ENCODE data around the gene RIPOR3. TPM values are rescaled to one million over a fixed set of nuclear protein-coding genes. Genes with fewer than 3 reads are reported as not detected.
A peak's percentile ranks its signal among the peaks of the same experiment; 100 is the strongest.

The RIPOR3 gene
- total RNA-seq, 2 experiments from 2014 or later: 0.53 TPM; not detected in 1

DNA sequence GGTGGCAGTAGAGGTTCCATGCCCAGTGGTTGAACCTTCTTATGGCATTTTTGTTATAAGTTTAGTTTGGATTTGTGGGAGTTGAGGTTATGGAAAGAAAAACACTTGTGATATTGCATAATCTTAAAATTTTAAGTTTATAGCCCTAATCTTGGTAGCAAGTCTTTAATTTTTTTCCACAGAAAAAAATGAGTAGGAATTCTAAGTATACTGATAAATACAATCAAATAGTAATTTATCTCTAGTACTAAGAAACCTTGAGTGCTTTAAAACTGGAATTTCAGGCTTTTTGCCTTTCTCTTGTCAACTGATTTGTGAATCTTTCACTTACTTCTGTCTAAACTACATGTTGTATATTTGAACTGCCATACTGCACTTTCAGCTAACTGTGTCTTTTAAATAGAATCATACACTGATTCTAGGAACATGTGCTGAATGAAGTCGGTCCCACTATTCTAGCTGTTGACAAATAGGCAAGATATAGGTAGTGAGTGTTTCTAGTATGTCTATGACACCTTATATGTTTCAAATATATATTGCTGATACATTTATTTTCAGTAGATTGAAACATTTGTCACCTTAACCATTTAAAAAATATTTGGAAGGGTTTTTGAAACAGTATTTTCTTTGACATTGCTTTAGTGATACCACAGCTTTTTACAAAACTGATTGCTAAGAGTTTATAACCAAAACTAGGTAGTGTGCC, 42.5 kb upstream of the RIPOR3 start:
- H3K79me2 ChIP-seq (ENCODE audit: insufficient read depth, low read depth, low read length): peaks cover 17% of the 10 kb centered on the region; the same call in 1 of the 2 replicates
- H3K4me2 ChIP-seq (ENCODE audit: low read length): peak overlapping the region; percentile 15; the same call in 1 of the 2 replicates
- H3K36me3 ChIP-seq (ENCODE audit: insufficient read depth, low read length): peaks cover 12% of the 10 kb centered on the region
- intact Hi-C loops (cut with micrococcal nuclease; ENCODE audit: unreplicated experiment): loop anchor here (5.0 kb wide), 1 partner anchor 541 kb away; the partner anchor contains the start of gene CEBPB
- H3K27ac ChIP-seq (ENCODE audit: low read depth, low read length, poor library complexity, severe bottlenecking): no peak overlapping the region
- H3K4me3 ChIP-seq (ENCODE audit: low read depth, low read length, poor library complexity, severe bottlenecking): no peak overlapping the region
- no peak overlapping the region for H2AFZ ChIP-seq (ENCODE audit: low read length)
- BruUV-seq (replicated peaks): TSS peak; percentile 20
- peaks cover 29% of the 10 kb centered on the region for H3K4me1 ChIP-seq (ENCODE audit: insufficient read depth, low read length, poor library complexity, severe bottlenecking)
- CTCF ChIA-PET (ENCODE audit: unreplicated experiment): no interaction called here
- no peaks in the 10 kb centered on the region for H3K9me3 ChIP-seq (ENCODE audit: low read length)
- POLR2A ChIA-PET: interaction anchor here (0.7 kb wide), 1 partner anchor 16 kb away, joined by 3 read pairs; no protein-coding TSS in a partner anchor
- no peak for TF ChIP-seq EZH2phosphoT487 (IDR thresholded peaks at IDR 0.05; ENCODE audit: borderline replicate concordance, low read depth, low read length)
- TF ChIP-seq, protein P1, sequence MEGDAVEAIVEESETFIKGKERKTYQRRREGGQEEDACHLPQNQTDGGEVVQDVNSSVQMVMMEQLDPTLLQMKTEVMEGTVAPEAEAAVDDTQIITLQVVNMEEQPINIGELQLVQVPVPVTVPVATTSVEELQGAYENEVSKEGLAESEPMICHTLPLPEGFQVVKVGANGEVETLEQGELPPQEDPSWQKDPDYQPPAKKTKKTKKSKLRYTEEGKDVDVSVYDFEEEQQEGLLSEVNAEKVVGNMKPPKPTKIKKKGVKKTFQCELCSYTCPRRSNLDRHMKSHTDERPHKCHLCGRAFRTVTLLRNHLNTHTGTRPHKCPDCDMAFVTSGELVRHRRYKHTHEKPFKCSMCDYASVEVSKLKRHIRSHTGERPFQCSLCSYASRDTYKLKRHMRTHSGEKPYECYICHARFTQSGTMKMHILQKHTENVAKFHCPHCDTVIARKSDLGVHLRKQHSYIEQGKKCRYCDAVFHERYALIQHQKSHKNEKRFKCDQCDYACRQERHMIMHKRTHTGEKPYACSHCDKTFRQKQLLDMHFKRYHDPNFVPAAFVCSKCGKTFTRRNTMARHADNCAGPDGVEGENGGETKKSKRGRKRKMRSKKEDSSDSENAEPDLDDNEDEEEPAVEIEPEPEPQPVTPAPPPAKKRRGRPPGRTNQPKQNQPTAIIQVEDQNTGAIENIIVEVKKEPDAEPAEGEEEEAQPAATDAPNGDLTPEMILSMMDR (conservative IDR thresholded peaks at IDR 0.05; ENCODE audit: low read length): no peak
- DNase-seq (ENCODE audit: low spot score): no peak
- H4K20me1 ChIP-seq (ENCODE audit: insufficient read depth, low read length): no peaks in the 10 kb centered on the region; the same call in 1 of the 2 replicates
- no peaks in the 10 kb centered on the region for H3K9me2 ChIP-seq (ENCODE audit: insufficient read depth, low read length)

DNA sequence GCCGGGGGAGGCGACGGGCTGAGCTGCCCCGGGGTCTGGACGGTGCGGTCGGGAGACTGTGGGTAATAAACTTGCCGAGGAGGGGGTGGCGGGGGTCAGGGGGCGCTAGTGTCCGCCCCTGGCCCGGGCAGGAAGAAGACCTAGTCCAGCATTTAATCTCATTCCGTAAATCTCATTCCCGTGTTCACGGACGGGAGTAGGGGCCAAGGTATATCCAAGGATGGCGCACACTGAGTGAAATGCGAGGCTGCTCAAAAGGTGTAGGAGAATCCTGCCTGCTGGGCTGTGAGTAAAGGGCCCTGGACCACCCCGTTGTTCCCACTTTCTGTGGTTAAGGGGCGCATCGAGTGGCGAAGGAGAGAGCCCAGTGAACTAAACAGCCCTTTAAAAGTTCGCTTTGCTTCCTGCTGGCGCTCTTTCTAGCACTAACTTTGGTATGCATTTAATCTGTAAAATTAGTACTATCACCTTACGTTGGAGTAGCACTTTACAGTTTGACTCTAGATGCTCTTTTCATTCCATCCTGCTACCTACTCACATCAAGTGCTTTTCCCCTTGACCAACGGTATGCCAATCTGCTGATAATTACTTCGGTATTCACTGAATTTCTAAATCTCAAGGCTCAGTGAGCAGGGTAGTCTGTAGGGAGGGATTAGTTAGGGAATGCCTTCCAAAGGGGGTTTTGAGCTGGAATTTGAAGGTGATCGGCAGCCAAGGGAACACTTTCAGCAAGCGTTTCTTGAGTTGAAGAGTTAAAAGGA, 40.8 kb upstream of the RIPOR3 start:
- peak overlapping the region; percentile 82 for H3K4me2 ChIP-seq (ENCODE audit: low read length)
- CTCF ChIA-PET (ENCODE audit: unreplicated experiment): no interaction called here
- peak overlapping the region; percentile 75 for H3K4me3 ChIP-seq (ENCODE audit: low read depth, low read length, poor library complexity, severe bottlenecking)
- peaks cover 4% of the 10 kb centered on the region; the same call in 1 of the 2 replicates for H3K36me3 ChIP-seq (ENCODE audit: insufficient read depth, low read length)
- BruUV-seq (replicated peaks): no TSS peak
- H3K4me1 ChIP-seq (ENCODE audit: insufficient read depth, low read length, poor library complexity, severe bottlenecking): peaks cover 29% of the 10 kb centered on the region
- TF ChIP-seq, protein P1 (conservative IDR thresholded peaks at IDR 0.05; ENCODE audit: low read length): 0 out of 2 replicates have a peak, but pooled peaks have one; percentile 29
- no peak; the same call in 1 of the 2 replicates for TF ChIP-seq EZH2phosphoT487 (IDR thresholded peaks at IDR 0.05; ENCODE audit: borderline replicate concordance, low read depth, low read length)
- intact Hi-C loops (cut with micrococcal nuclease; ENCODE audit: unreplicated experiment): loop anchor here (1.0 to 5.0 kb wide), 3 partner anchors 199 to 540 kb away; partner anchors contain the start of genes ADNP, CEBPB, DPM1 and MOCS3
- H2AFZ ChIP-seq (ENCODE audit: low read length): peak overlapping the region; percentile 43; the same call in 1 of the 2 replicates
- H3K9me3 ChIP-seq (ENCODE audit: low read length): no peaks in the 10 kb centered on the region
- no peaks in the 10 kb centered on the region; the same call in 1 of the 2 replicates for H4K20me1 ChIP-seq (ENCODE audit: insufficient read depth, low read length)
- peak overlapping the region; percentile 18 for H3K27ac ChIP-seq (ENCODE audit: low read depth, low read length, poor library complexity, severe bottlenecking)
- H3K79me2 ChIP-seq (ENCODE audit: insufficient read depth, low read depth, low read length): peaks cover 17% of the 10 kb centered on the region; the same call in 1 of the 2 replicates
- peak; percentile 33 for DNase-seq (ENCODE audit: low spot score)
- POLR2A ChIA-PET: interaction anchor here (0.7 to 0.9 kb wide), 4 partner anchors 10 to 177 kb away, joined by 3 read pairs; no protein-coding TSS in a partner anchor
- no peaks in the 10 kb centered on the region for H3K9me2 ChIP-seq (ENCODE audit: insufficient read depth, low read length)

Measured in OCI-LY7 (cell line).